Testis (tissue), 2 donors: ENCODE data around the gene A2M.

Experiments
- POLR2A ChIP-seq: fragments of 450-650 bp; IDR thresholded peaks from one replicate; pipeline ENCODE4 v1.6.1; 2017; ENCODE audit warnings: antibody characterized with exemption, mild to moderate bottlenecking, moderate library complexity
- TF ChIP-seq, protein P1 (sequence below), 3 experiments: fragments of 450-650 bp in 2 of 3; fragments of 200-600 bp in 1 of 3; sonication (generic) in 1 of 3; IDR thresholded peaks; one replicate each; pipeline ENCODE4 v1.5.1; 2016 to 2019; ENCODE audit warnings: antibody characterized with exemption in 3 of 3, mild to moderate bottlenecking in 2 of 3, moderate library complexity in 1 of 3

DNA sequence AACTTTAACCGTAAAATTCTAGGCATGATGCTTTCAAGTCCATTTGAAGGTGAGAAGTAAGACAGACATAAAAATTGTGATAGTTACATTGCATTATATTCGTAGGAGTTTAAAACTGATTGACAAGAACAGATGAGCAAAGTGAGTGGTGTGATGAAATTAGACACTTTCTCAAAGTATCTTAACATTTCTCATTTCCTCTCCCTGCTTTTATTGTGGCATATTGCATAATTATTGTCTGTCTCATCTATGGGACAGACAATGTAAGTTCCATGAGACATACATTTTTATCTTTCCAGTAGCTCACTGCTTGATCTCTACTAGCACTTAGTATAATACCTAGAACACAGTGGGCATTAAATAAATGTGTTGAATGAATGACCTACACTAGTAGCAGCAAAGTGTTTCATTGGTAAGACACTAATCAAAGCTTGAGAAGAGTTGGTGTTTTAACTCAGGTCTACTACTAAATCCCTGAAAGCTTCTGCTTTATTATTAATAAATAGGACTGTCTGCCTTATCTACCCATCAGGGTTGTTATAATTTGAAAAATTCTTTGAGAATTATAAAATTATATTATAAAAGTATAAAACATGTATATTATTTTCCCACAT, 19.0 kb downstream of the A2M start:
- TF ChIP-seq POLR2A: no peak
- TF ChIP-seq, protein P1, sequence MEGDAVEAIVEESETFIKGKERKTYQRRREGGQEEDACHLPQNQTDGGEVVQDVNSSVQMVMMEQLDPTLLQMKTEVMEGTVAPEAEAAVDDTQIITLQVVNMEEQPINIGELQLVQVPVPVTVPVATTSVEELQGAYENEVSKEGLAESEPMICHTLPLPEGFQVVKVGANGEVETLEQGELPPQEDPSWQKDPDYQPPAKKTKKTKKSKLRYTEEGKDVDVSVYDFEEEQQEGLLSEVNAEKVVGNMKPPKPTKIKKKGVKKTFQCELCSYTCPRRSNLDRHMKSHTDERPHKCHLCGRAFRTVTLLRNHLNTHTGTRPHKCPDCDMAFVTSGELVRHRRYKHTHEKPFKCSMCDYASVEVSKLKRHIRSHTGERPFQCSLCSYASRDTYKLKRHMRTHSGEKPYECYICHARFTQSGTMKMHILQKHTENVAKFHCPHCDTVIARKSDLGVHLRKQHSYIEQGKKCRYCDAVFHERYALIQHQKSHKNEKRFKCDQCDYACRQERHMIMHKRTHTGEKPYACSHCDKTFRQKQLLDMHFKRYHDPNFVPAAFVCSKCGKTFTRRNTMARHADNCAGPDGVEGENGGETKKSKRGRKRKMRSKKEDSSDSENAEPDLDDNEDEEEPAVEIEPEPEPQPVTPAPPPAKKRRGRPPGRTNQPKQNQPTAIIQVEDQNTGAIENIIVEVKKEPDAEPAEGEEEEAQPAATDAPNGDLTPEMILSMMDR (IDR thresholded peaks at IDR 0.05): no peak
